Parathyroid adenoma (tissue), 2 donors: ENCODE results near the gene SHROOM3.

ENCODE experiments used
- H2AFZ ChIP-seq: fragments of 300-600 bp; sonication (generic); one replicate; pipeline ENCODE4 v1.7.0; 2017; ENCODE audit warnings: antibody characterized with exemption, mild to moderate bottlenecking
- H3K27ac ChIP-seq: fragments of 300-600 bp; sonication (generic); one replicate; pipeline ENCODE4 v1.7.0; 2017
- H3K27me3 ChIP-seq: fragments of 300-600 bp; sonication (generic); one replicate; pipeline ENCODE4 v1.7.0; 2017; ENCODE audit warnings: low read length; ENCODE audit not compliant: control insufficient read depth, insufficient read depth
- H3K36me3 ChIP-seq: fragments of 300-600 bp; sonication (generic); one replicate; pipeline ENCODE4 v1.7.0; 2017; ENCODE audit warnings: low read length; ENCODE audit not compliant: control insufficient read depth, insufficient read depth
- H3K4me1 ChIP-seq: fragments of 300-600 bp; sonication (generic); one replicate; pipeline ENCODE4 v1.7.0; 2017; ENCODE audit warnings: control low read depth
- H3K4me2 ChIP-seq: fragments of 300-600 bp; sonication (generic); one replicate; pipeline ENCODE4 v1.7.0; 2017; ENCODE audit warnings: low read length
- H3K4me3 ChIP-seq: fragments of 300-600 bp; sonication (generic); one replicate; pipeline ENCODE4 v1.7.0; 2017; ENCODE audit warnings: low read depth, low read length
- H3K79me2 ChIP-seq: fragments of 300-600 bp; sonication (generic); one replicate; pipeline ENCODE4 v1.7.0; 2017; ENCODE audit warnings: control low read depth
- H3K9ac ChIP-seq: fragments of 300-600 bp; sonication (generic); one replicate; pipeline ENCODE4 v1.7.0; 2017; ENCODE audit warnings: mild to moderate bottlenecking
- H3K9me3 ChIP-seq: fragments of 300-600 bp; sonication (generic); one replicate; pipeline ENCODE4 v1.7.0; 2017; ENCODE audit warnings: low read length; ENCODE audit not compliant: control insufficient read depth
- CTCF ChIP-seq: fragments of 300-600 bp; sonication (generic); IDR thresholded peaks from one replicate; pipeline ENCODE4 v1.7.0; 2017; ENCODE audit warnings: antibody characterized with exemption, mild to moderate bottlenecking
- donor health status: primary hyperparathyroidism.

SHROOM3 gene

GRCh38 chr4:76722838-76723237, 287.8 kb downstream of the SHROOM3 start:
- Histone ChIP-seq H3K4me1 (peaks cover 9% of the 10 kb centered on the region), H2AFZ (no peak overlapping the region), H3K79me2 (no peaks in the 10 kb centered on the region), H3K4me2 (no peak overlapping the region), H3K36me3 (no peaks in the 10 kb centered on the region), H3K9ac (no peak overlapping the region), H3K9me3 (no peaks in the 10 kb centered on the region), H3K27me3 (no peaks in the 10 kb centered on the region), H3K27ac (no peak overlapping the region), H3K4me3 (no peak overlapping the region)
- no peak for TF ChIP-seq CTCF

DNA sequence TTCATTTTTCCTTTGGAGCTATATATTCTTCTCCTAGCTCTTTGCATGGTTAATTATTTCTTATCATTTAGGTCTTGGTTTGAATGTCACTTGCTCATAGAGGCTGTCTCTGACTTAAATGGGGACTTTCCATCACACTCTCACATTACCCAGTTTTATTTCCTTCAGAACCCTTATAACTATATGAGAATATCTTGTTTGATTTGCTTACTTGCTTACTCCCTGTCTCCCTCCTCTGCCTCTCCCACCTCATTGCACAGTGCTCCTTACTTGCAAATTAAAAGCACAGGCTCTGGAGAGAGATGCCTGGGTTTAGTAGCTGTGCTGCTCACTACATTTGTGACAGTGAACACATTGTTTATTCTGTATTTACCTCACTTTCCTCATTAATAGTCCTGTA, 288.3 kb downstream of the SHROOM3 start:
- Histone ChIP-seq H3K79me2 (no peaks in the 10 kb centered on the region), H3K9me3 (no peaks in the 10 kb centered on the region), H3K9ac (no peak overlapping the region), H3K36me3 (no peaks in the 10 kb centered on the region), H3K27me3 (no peaks in the 10 kb centered on the region), H3K27ac (peak overlapping the region; percentile 15), H3K4me1 (peaks cover 8% of the 10 kb centered on the region), H2AFZ (no peak overlapping the region), H3K4me2 (no peak overlapping the region), H3K4me3 (no peak overlapping the region)
- no peak for TF ChIP-seq CTCF

GRCh38 chr4:76723924-76724323, 288.9 kb downstream of the SHROOM3 start:
- peaks cover 6% of the 10 kb centered on the region for H3K4me1 ChIP-seq
- H3K36me3 ChIP-seq: no peaks in the 10 kb centered on the region
- no peak overlapping the region for H3K9ac ChIP-seq
- H2AFZ ChIP-seq: no peak overlapping the region
- peak overlapping the region; percentile 15 for H3K27ac ChIP-seq
- no peaks in the 10 kb centered on the region for H3K79me2 ChIP-seq
- peak overlapping the region; percentile 33 for H3K4me2 ChIP-seq
- no peak for TF ChIP-seq CTCF
- no peaks in the 10 kb centered on the region for H3K9me3 ChIP-seq
- H3K4me3 ChIP-seq: no peak overlapping the region
- no peaks in the 10 kb centered on the region for H3K27me3 ChIP-seq

GRCh38 chr4:76725039-76725438, 290.0 kb downstream of the SHROOM3 start:
- TF ChIP-seq CTCF: no peak

GRCh38 chr4:76726176-76726575, 291.1 kb downstream of the SHROOM3 start:
- H3K79me2 ChIP-seq: no peaks in the 10 kb centered on the region
- H3K27me3 ChIP-seq: no peaks in the 10 kb centered on the region
- H3K9me3 ChIP-seq: no peaks in the 10 kb centered on the region
- H3K4me3 ChIP-seq: no peak overlapping the region
- H3K36me3 ChIP-seq: no peaks in the 10 kb centered on the region
- H3K27ac ChIP-seq: no peak overlapping the region
- no peak overlapping the region for H3K4me2 ChIP-seq
- no peak for TF ChIP-seq CTCF
- H2AFZ ChIP-seq: no peak overlapping the region
- H3K9ac ChIP-seq: no peak overlapping the region
- H3K4me1 ChIP-seq: peaks cover 6% of the 10 kb centered on the region

More at GRCh38 chr4:76725039-76725438, 290.0 kb downstream of the SHROOM3 start:
- H3K27ac ChIP-seq: no peak overlapping the region
- no peak overlapping the region for H2AFZ ChIP-seq
- H3K27me3 ChIP-seq: no peaks in the 10 kb centered on the region
- no peaks in the 10 kb centered on the region for H3K9me3 ChIP-seq
- H3K4me3 ChIP-seq: peak overlapping the region; percentile 2
- peak overlapping the region; percentile 40 for H3K4me2 ChIP-seq
- H3K36me3 ChIP-seq: no peaks in the 10 kb centered on the region
- peaks cover 6% of the 10 kb centered on the region for H3K4me1 ChIP-seq
- H3K79me2 ChIP-seq: no peaks in the 10 kb centered on the region
- no peak overlapping the region for H3K9ac ChIP-seq
